CD4-positive, alpha-beta T cell treated with Interleukin-2 at 100 ng/mL for 4 hours (primary cell): Measurements from ENCODE around the gene HMCN1.
A peak's percentile ranks its signal among the peaks of the same experiment; 100 is the strongest.

Source experiments
- DNase-seq: peaks from one replicate; pipeline ENCODE4 v3.0.0-alpha.2; 2020; ENCODE audit warnings: low spot score

The HMCN1 gene

GRCh38 chr1:185733818-185734735 lies at the start of gene HMCN1:
Gene HMCN1 (plus strand): TSS chr1:185734391. CDS start chr1:185734780, 389 bp downstream.
- no peak for DNase-seq

DNA sequence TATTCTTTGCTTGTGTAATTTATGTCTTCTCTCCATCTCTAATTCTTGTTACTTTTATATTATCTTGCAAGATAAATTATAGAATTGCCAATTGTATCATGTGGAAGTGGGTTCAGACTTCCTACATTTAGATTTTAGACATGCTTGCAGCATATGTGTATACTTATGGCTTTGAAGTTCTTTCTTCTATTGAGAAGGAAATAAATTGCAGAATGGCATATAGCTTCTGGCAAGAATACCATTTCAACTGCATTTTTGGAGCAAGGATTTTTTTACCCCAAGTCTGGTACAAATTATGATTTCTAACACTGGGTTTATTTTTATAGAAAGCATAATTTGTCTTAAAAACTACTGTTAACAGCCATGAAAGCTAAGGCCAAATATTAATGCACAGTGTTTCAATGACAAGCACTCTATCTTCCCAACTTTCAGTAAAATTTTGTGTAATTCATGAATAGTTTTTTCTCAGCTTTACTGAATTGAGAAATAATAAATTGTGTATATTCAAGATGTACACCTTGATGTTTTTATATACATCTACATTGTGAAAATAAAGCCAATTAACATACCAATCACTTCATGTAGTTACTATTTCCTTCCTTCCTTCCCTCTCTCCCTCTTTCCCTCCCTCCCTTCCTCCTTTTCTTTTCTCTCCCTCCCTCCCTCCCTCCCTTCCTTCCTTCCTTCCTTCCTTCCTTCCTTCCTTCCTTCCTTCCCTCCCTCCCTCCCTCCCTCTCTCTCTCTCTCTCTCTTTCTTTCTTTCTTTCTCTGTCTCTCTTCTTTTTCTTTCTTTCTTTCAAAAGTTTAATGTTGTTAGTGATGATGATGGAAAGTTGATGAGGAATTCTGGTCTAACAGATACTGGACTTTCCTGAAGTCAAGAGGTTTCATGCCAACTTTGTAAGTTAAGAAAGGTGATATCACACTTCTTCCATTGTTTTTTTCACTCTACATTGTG lies 47.1 kb upstream of the HMCN1 start:
- no peak for DNase-seq

DNA sequence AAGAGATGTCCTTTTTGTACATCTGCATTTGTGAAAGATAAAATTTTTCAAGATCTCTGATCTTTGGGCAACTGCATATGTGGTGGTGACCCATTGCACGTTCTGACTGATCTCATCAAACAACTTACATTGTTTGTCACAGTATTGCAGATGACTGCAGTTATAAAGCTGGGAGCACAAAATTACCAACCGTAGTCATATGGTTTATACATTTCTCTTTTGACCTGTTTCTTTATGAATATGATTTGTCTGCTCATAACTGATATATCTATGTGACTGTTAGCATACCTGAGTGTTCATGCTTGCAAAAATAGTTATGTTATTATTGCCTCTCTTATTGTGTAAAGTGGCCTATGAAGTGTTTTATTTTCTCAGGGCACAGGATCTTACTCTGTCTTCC lies 43.7 kb upstream of the HMCN1 start:
- DNase-seq, result no peak

DNA sequence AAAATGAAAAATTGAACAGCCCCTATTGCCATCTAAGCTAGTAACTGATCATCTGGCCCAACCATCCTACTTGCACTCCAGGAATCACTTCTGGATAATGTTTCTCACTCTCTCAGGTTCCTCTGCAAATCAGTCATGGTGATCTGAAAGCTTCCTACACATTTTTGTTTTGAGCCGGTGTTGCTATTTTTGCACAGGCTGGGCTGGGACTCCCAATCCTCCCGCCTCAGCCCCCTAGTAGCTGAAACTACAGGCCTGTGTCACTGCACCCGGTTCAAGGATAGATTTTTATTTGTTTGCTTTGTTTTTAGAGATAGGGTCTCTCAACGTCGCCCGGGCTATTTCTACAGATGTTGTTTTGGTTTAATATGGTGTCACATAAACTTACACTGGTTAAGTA lies 40.5 kb upstream of the HMCN1 start:
- DNase-seq, result no peak

- DNase-seq, result peak; percentile 41
Observed at GRCh38 chr1:185694081-185694480, 40.1 kb upstream of the HMCN1 start.

DNA sequence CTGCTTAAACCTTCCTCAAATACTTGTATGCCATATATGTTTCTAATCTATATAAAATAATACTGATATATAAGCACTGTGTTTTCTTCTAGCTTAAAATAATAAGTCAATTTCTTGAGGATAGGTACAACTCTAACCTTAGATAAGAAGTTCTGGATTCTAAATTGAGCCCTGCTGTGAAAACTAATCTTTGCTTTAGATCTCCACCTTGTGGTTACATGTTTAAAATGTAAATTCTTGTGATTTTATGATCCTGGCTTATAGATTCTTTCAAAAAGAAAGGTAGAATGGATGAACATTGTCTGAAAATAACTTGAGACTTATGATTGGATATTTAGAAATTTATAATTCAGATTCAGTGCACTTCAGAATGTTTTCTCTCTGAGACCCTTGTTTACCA lies 38.9 kb upstream of the HMCN1 start:
- DNase-seq, result peak; percentile 19

DNA sequence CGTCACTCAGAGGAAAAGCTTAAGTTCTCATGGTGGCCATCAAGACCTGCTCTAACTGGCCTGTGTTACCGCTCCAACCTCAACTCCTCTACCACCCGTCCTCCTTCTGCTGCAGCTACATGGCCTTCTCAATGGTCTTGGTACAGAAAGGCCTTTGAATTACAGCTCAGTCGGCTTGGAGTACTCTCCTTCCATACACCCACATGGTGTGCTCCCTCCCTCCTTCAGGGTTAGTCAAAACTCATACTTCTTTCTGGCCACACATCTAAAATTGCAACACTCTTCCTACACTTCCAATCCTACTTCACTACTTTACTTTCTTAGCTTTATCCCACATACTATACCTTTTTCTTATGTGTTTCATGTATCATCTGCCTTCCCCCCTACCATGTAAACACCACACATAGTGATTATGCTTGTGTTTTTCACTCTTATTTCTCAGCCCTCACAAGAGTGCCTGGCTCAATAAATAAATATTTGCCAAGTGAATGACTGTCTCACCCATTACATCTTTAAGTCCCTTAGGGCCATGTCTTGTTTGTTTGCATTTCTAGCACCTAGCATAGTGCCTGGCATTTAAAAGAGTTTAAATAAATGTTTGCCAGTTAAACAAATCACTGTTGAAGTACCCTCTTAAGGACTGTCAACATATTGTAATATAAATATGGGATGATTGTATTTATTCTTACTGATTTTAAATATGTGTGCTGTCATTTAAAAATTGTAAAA lies 37.6 kb upstream of the HMCN1 start:
- no peak for DNase-seq

GRCh38 chr1:185699874-185700273 lies 34.3 kb upstream of the HMCN1 start:
- DNase-seq, result no peak

DNA sequence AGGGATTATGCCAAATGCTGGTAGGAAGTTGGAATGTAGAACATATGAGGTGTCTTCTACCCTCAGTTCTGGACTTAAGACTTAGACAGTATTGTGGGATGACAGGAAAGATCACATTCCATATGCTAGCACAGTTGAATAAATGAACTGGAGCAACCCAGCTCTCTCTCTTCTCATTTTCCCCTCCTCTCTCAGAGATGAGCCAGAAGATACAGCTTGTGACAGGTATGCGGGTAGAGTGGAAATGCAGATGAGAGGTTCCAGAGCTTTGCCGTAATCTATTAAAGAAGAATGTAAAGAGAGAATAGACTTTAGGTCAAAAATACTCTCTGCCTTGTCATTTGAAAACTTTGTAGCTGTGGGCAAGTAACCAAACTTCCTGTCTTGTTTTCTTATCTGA lies 32.5 kb upstream of the HMCN1 start:
- no peak for DNase-seq

- no peak for DNase-seq
Observed at GRCh38 chr1:185704181-185704580, 30.0 kb upstream of the HMCN1 start.

DNA sequence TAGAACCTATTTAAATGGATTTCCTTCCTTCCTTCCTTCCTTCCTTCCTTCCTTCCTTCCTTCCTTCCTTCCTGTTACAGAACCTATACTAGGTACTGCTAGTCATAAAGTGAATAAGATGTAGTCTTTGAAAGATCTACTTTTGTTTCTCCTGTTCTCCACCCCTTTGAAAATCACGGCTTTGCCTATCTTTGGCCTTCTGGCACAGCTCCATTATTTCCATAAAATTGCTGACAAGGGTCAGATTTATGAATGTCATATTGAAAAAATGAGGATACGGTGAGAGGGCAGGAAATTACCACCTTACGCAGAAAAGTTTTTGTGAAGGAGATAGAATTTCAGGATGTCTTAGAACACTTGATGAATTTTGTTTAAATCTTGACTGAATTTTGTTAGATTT lies 18.1 kb upstream of the HMCN1 start:
- DNase-seq, result no peak

DNA sequence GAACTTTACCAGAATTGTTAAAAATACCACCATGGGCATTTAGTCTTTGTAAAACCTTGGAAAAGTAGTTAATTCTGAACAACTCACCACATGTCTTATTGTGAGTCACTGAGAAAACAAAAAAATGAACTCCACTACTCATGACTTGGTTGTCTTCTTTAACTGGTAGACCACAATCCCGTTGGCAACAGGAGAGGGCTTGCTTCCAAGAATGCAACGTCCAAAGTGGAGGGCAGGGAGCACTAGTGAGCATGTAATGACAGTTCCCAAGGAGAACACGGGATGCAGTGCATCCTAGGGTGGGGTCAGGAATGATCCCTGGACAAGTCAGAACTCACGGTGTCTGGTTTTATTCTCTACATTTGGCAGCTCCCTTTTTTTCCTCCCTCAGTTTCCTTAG lies 15.2 kb upstream of the HMCN1 start:
- DNase-seq, result no peak

- DNase-seq, result no peak
Observed at GRCh38 chr1:185720633-185721272, 13.4 kb upstream of the HMCN1 start.

- no peak for DNase-seq
Observed at GRCh38 chr1:185721553-185721952, 12.6 kb upstream of the HMCN1 start.

DNA sequence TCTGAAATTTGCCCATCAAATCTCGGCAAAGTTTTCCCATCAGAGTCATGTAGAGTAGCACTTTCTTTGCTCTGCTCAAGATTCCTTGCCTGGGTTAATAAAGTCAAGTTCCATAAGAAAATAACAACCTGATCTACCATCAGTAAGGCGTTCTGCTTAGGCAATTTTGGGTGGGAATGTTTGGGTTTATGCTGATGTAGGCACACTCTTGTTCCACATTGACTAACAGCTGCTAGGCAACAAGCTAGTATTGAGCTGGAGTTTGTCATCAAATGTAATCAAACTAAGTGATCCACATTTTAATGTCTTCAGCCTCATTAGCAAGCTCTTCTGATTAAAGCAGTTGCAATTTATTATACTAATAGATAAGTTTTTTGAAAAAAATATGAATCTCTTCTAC lies 12.1 kb upstream of the HMCN1 start:
- no peak for DNase-seq

- no peak for DNase-seq
Observed at GRCh38 chr1:185727726-185728125, 6.5 kb upstream of the HMCN1 start.

DNA sequence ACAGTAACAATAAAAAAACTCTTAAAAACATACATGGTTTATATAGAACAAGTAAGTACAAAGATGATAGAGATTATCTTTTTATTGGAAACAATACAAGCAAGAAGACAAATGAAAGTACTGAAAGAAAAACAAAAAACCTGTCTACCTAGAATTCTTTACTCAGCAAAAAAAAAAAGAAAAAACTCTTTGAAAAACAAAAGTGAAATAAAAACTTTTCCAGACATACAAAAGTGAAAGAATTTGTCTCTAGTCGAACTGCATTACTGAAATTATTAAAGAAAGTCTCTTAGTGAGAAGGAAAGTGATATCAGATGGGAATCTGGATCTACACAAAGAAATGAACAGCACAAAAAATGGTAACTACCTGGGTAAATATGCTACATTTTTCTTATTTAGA lies 2.7 kb upstream of the HMCN1 start:
- no peak for DNase-seq

GRCh38 chr1:185732951-185733350 lies 1.2 kb upstream of the HMCN1 start:
- no peak for DNase-seq

DNA sequence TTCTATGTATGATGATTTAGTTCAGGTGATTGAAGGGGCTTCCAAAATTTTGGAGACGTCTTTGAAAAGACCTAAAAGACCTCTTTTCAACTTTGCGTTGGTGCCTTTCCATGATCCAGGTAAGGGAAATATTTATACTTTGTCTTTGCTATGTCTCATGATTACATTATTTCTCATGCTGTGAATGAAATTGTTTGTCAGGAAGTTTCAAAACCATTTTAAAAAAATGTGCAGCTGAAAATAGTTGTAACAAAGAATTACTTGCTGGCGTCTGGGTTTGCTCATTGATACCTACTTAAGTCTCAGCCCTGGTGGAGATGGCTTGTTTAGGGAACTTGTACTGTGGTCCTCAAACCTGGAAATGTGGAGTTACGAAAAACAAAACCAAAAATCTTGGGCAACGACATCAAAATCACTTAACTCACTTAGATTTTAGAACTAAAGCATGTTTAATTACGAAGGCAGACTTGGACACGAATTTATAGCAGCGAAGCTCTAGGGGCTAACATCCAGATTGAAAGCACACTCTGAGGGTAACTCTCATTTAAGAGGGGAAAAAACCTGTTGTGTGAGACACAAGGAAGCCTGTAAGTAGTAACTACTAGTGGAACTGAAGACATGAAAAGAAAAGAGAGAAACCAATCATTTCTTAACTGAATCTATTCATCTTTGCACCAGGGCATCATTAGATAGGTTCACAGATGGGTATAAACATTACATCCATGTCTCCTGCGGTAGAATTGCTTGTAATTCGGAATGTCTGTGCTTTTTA lies 924 bp downstream of the HMCN1 start:
- no peak for DNase-seq

DNA sequence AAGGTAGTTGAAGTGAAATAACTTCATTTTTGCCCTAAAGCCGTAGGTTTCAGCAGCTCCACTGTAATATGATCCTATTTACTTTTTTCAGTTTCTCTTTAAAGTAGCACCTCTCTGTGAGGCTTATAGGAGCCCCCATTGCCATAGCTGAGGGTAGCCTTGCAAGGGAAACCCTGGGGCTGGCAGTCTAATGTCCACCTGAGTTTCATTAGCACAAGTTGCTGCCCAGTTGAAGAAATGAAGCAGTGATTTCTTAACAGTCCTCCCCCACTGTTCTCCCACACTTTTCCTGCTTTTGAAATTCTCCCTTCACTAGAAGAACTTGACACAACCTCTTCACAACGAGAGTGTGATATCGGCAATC lies 1.5 kb downstream of the HMCN1 start:
- DNase-seq, result no peak

DNA sequence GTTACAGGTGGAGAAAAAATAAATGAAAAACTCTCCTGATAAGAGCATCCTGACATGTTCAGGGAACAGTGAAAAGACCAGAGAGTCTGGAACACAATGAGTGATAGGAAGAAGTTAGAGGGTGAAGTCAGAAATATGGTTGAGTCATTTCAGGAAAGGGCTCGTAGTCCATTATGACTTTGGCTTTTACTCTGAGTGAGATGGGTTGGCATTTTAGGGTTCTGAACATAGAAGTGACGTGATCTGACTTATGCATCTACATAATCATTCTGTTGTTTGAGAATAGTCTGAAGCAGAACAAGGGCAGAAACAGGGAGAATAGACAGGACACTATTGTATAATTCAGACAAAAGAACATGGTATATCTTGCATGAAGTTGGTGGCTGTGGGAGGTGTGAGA lies 5.8 kb downstream of the HMCN1 start:
- no peak for DNase-seq
